ENCODE results near the gene IPO11.
"Not testable (repeated sequence)": the region's sequence is repeated elsewhere in the genome, so short reads cannot be mapped to it uniquely, and the experiment has no call there.

The IPO11 gene

DNA sequence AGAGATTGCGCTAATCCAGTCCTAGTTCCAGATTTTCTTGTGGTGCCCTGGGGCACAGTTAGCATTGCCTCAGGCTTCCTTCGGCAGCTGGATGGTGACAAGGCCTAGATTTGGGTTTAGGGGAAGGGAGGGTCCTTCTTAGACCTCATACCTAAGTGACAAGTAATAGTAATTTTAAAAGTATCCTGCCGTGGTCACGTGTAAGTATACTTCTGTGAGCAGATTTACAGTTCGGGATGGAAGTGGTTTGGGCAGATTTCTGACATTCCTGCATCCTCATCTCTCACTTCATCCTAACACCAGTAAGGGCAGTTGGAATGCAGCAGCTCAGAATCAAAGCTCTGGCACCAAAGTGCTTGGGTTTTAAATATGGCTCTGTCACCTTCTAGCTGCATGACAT lies 237.6 kb downstream of the IPO11 start:
- no peak for DNase-seq

DNA sequence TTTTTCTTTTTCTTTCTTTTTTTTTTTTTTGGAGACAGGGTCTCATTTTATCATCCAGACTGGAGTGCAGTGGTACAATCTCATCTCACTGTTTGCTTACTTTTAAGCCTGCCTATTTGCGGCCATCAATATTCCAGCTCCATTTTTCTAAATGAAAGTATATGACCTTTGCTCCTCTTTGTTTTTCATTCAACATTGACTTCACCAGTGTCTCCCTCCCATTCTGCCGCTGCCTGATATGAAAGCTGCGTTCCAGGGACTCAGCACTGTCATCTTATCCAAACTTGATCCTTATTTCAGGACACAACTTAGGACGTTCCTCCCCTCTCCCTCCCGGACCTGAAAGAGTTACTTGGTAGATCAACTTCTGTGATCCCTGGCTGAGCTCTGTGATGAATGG lies 239.7 kb downstream of the IPO11 start:
- no peak for DNase-seq

DNA sequence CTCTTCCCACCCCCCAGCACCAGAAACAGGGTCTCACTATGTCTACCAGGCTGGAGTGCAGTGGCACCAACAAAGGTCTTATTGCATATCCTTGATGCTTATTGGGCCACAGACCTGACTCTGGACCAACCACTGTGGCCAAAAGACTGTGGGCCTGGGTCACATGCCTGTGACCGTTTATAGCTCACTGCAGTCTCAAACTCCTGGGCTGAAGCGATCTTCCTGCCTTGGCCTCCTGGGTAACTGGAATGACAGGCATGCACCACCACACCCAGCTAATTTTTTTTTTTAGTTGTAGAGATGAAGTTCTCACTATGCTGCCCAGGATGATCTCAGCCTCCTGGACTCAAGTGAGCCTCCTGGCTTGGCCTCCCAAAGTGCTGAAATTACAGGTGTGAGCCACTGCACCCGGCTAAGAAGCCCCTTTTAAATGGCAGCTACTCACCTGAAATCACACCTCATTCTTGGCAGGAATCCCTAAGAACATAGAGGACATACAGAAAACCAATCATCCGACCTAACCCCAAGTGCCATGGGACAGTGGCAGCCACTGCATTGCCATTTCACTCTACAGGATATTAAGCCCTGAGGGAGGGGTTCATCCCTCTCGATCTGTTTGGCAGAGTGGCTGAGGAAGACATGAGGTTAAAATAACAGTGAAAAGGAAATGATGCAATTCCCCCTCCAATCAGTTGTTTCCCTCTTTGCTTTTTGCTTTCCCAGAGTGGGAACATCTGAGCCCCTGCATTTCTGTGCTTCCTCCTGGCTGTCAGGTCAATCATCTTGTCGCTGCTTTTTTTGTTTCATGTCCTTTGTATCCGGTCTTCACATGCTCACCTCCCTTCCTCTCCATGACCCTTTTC lies 240.7 kb downstream of the IPO11 start:
- no peak for DNase-seq

DNA sequence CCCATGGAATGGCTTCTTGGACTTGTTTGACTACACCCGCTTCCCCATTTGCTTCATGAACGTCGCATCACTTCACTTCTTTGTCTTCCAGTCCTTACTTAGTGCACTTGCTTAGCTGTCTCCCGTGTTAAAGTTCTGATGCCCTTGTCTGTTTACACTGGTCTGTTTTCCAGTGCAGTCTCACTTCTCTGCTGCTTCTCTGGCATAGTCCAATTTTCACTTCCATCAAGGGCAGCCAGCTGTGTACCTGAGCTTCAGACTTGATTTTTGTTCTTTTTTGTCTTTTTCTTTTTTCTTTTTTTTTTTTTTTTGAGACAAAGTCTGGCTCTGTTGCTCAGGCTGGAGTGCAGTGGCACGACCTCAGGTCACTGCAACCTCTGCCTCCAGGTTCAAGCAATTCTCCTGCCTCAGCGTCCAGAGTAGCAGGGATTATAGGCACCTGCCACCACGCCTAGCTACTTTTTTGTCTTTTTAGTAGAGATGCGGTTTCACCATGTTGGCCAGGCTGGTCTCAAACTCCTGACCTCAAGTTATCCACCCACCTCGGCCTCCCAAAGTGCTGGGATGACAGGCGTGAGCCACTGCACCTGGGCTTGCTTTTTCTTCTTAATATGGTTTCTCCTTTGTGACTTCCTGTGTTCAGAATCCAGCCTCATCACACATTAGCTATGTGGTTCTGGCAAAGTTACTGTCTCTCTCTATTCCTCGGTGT lies 241.5 kb downstream of the IPO11 start:
- DNase-seq = no peak

DNA sequence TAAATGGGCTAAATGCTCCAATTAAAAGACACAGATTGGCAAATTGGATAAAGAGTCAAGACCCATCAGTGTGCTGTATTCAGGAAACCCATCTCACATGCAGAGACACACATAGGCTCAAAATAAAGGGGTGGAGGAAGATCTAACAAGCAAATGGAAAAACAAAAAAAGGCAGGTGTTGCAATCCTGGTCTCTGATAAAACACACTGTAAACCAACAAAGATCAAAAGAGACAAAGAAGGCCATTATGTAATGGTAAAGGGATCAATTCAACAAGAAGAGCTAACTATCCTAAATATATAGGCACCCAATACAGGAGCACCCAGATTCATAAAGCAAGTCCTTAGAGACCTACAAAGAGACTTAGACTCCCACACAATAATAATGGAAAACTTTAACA lies 245.2 kb downstream of the IPO11 start:
- not testable (repeated sequence) for DNase-seq

DNA sequence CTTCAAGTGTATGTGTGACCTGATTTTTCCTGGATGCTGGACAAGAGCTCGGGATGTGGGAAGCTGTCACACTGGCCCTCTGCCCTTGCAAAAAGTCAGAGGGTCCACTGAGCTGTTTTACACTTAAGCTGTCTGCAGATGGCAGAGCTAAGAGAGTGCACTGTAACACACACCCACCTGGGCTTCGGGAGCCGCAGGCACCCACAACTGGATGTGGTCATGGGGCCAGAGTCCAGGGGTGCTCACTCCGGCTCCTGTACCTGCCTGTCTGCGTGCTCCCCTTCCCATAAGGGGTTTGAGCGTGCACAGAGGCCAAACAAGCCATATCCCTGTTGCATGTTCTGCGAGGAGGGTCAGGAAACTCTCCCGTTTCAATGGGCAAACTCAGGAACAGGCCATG lies 248.6 kb downstream of the IPO11 start:
- no peak for DNase-seq

DNA sequence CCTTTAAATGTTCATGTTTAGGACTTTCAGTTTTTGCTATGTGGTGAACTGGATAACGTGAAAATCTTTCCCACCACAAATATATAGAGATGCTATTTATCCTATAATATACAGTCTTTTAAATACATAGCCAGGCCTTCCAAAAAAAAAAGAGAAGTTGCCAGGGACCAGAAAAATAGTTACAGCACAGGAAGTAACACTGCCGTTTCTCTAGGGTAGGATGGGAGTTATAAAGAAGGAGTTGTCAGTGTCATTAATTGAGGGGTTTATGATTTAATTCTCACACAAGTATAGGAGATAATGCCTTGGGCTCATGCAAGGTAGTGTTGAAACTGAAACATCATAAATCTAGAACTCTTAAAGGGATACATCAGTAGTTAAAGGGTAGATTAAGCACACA lies 250.0 kb downstream of the IPO11 start:
- no peak for DNase-seq

DNA sequence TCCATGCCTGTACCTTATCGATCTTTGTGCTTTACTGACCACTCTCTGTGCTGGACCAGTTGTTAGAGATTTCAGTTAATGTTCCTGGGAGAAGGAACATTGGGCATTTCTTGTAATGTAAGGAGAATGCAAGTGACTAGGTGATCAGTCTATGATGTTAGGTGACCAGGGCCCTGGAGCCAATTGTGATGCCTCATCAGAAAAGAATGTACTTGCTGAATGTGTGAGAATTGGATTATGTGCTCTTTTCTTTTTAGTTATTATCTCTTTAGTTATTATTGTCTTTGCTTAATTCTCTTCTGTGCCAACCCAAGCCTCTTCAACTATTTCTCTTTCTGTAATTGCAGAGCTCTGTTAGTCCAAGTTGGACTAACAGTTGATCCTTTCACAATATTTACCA lies 258.9 kb downstream of the IPO11 start:
- DNase-seq = no peak

DNA sequence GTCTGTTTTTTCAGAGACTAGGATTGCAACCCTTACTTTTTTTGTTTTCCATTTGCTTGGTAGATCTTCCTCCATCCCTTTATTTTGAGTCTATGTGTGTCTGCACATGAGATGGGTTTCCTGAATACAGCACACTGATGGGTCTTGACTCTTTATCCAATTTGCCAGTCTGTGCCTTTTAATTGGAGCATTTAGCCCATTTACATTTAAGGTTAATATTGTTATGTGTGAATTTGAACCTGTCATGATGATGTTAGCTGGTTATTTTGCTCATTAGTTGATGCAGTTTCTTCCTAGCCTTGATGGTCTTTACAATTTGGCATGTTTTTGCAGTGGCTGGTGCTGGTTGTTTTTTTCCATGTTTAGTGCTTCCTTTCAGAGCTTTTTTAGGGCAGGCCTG lies 264.0 kb downstream of the IPO11 start:
- DNase-seq = not testable (repeated sequence)

Data from NCI-H2081 (cell line).